ENCODE results near the gene THAP8.

The THAP8 gene

DNA sequence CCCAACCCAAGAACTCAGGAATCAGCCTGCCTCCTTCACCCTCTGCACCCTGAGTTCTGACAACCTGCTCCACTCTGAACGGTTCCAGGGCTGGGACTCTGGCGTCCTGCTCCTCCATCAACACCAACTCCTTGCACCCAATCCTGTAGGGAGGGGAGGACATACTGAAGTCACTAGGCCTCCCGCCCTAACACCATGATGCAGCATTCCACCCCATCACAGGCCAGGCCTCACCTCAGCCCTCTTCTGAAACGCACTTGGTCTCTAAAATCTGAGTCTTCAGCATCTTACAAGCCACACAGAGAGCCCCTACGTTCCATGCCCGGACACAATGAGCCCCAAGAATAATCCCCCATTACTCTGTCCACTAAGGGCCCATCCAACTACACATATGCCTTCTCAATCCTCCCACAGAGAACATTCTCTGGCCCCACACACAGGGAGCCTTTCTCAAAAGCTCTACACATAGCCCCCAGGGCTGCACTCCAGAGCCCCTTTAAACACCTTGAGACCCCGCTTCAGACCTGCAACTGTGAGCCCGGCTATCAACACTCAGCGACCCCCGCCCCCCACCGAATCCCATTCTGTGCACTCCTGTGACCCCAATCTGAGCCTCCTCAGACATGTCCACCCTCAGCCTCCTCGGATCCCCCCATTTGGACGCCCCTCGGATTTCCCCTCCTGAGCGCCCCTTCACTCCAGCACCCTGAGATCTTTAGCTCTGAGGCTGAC is 40.6 kb downstream of the THAP8 start (continued):
- TF ChIP-seq ZBTB11 (tag by site-specific recombination; conservative IDR thresholded peaks at IDR 0.05; ENCODE audit: low read depth) (0 out of 2 replicates have a peak, but pooled peaks have one; percentile 20), ZNF629 (tag by site-specific recombination; IDR thresholded peaks at IDR 0.05) (no peak)

GRCh38 chr19:36010402-36010801 is 43.7 kb downstream of the THAP8 start:
- TF ChIP-seq ZNF692 (tag by site-specific recombination; IDR thresholded peaks at IDR 0.05) (no peak), YY2 (tag by site-specific recombination; IDR thresholded peaks at IDR 0.05) (no peak), ZNF791 (tag by site-specific recombination; IDR thresholded peaks at IDR 0.05) (no peak), ZNF626 (tag by site-specific recombination; IDR thresholded peaks at IDR 0.05) (no peak)
- Histone ChIP-seq H3K4me3 (ENCODE audit: low read depth, low read length) (no peak overlapping the region), H3K36me3 (ENCODE audit: control insufficient read depth in 2 of 2, insufficient read depth in 1 of 2, low read length in 2 of 2) (peaks cover 7 to 23% of the 10 kb centered on the region in 2 experiments; a peak in 2 of 3 replicates), H3K9me3 (ENCODE audit: control insufficient read depth, insufficient read depth, low read depth, low read length) (no peaks in the 10 kb centered on the region), H3K4me1 (ENCODE audit: control insufficient read depth, insufficient read depth, low read length) (peaks cover 21% of the 10 kb centered on the region), H3K27ac (ENCODE audit: extremely low read depth, low read depth, low read length) (no peak overlapping the region)
- CTCF ChIA-PET: no interaction called here
- POLR2A ChIA-PET: interaction anchor here (1.6 to 2.3 kb wide), 2 partner anchors 10 to 43 kb away, joined by 4 to 12 read pairs; partner anchors contain the start of gene THAP8

DNA sequence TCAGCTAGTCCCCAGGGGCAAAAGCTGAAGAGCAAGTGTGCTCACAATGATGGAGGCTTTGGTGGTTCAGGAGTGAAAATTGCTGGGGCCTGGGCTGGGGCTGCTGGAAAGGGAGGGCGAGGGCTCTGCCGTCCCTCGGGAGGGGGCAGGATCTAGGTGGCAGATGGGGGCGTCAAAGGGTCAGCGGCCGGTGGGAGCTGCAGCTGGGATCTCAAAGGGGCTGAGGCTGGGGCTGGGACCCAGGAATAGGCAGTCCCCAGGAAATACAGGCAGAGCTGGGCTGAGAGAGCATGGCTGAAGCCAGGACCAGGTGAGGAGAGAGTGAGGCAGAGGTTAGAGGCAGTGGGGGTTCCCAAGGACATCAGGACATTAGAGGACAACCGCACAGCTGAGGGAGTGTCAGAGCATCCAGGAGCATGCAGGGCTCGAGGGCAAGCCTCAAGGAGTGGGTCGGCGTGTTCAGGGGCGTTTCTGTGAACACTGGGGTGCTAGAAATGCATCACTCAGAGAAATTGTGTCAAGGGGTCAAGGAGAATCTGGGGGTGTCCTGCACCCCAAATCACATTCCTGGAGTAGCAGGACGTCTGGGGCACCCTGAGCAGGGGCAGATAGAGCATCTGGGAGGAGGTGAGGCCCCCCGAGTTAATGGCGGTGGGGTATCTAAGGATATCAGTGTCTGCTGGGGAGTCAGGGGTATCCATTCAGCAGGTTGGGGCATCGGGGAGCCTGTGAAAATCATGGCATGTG is 44.3 kb downstream of the THAP8 start:
- POLR2A ChIA-PET: interaction anchor here (1.2 to 2.3 kb wide), 4 partner anchors 11 to 44 kb away, joined by 3 to 12 read pairs (median 4); partner anchors contain the start of gene THAP8
- Histone ChIP-seq H3K9me3 (ENCODE audit: control insufficient read depth, insufficient read depth, low read depth, low read length) (no peaks in the 10 kb centered on the region), H3K36me3 (ENCODE audit: control insufficient read depth in 2 of 2, insufficient read depth in 1 of 2, low read length in 2 of 2) (peaks cover 7 to 27% of the 10 kb centered on the region in 2 experiments; a peak in 2 of 3 replicates), H3K27ac (ENCODE audit: extremely low read depth, low read depth, low read length) (peak overlapping the region; percentile 38; the same call in 1 of the 2 replicates), H3K4me3 (ENCODE audit: low read depth, low read length) (no peak overlapping the region), H3K4me1 (ENCODE audit: control insufficient read depth, insufficient read depth, low read length) (peaks cover 15% of the 10 kb centered on the region)
- CTCF ChIA-PET: interaction anchor here (0.8 kb wide), 1 partner anchor 183 kb away, joined by 3 read pairs; no protein-coding TSS in a partner anchor
- TF ChIP-seq ZNF548 (tag by site-specific recombination; IDR thresholded peaks at IDR 0.05) (no peak), ZBTB20 (tag by site-specific recombination; IDR thresholded peaks at IDR 0.05) (peak; percentile 54; the same call in 1 of the 2 replicates), BCL11A (tag by site-specific recombination; IDR thresholded peaks at IDR 0.05; ENCODE audit: low read depth) (0 out of 2 replicates have a peak, but pooled peaks have one; percentile 27), ZNF248 (tag by site-specific recombination; IDR thresholded peaks at IDR 0.05) (no peak), KLF17 (tag by site-specific recombination; IDR thresholded peaks at IDR 0.05) (no peak), ZSCAN5A (tag by site-specific recombination; IDR thresholded peaks at IDR 0.05) (no peak), SP2 (tag by site-specific recombination; IDR thresholded peaks at IDR 0.05) (peak; percentile 37), ZNF311 (tag by site-specific recombination; IDR thresholded peaks at IDR 0.05; ENCODE audit: borderline replicate concordance) (no peak), ZNF292 (tag by site-specific recombination; IDR thresholded peaks at IDR 0.05; ENCODE audit: borderline replicate concordance, low read depth) (no peak), ZNF2 (tag by site-specific recombination; IDR thresholded peaks at IDR 0.05) (no peak), PRDM4 (tag by site-specific recombination; IDR thresholded peaks at IDR 0.05) (no peak), KLF9 (tag by site-specific recombination; IDR thresholded peaks at IDR 0.05; ENCODE audit: low read depth) (no peak), ZNF707 (tag by site-specific recombination; IDR thresholded peaks at IDR 0.05) (no peak), ZNF114 (tag by site-specific recombination; IDR thresholded peaks at IDR 0.05) (no peak), ZNF785 (tag by site-specific recombination; IDR thresholded peaks at IDR 0.05) (no peak), ZNF626 (tag by site-specific recombination; IDR thresholded peaks at IDR 0.05) (no peak)

Measured in HEK293 (cell line).